HFF-Myc (cell line): Measurements from ENCODE around the gene CEMP1.

Experiments
- DNase-seq: peaks from one replicate; pipeline ENCODE4 v3.0.0-alpha.2; 2011; ENCODE audit warnings: low read depth; ENCODE audit errors: extremely low read depth
- H3K4me3 ChIP-seq: replicated peaks from 2 replicates; pipeline ENCODE4 v1.5.1; 2011; ENCODE audit warnings: low read depth, mild to moderate bottlenecking, control low read depth, low read length
- CTCF ChIP-seq: IDR thresholded peaks from 2 replicates; pipeline ENCODE4 v1.5.1; 2012; ENCODE audit warnings: mild to moderate bottlenecking, low read depth, low read length, control low read depth; ENCODE audit errors: missing control alignments

Gene CEMP1

GRCh38 chr16:2497695-2498484, 33.3 kb downstream of the CEMP1 start:
- no peak for DNase-seq
- no peak for TF ChIP-seq CTCF
- no peak overlapping the region for H3K4me3 ChIP-seq

GRCh38 chr16:2497116-2497630, 34.0 kb downstream of the CEMP1 start:
- no peak for DNase-seq
- TF ChIP-seq CTCF = no peak
- H3K4me3 ChIP-seq = no peak overlapping the region

DNA sequence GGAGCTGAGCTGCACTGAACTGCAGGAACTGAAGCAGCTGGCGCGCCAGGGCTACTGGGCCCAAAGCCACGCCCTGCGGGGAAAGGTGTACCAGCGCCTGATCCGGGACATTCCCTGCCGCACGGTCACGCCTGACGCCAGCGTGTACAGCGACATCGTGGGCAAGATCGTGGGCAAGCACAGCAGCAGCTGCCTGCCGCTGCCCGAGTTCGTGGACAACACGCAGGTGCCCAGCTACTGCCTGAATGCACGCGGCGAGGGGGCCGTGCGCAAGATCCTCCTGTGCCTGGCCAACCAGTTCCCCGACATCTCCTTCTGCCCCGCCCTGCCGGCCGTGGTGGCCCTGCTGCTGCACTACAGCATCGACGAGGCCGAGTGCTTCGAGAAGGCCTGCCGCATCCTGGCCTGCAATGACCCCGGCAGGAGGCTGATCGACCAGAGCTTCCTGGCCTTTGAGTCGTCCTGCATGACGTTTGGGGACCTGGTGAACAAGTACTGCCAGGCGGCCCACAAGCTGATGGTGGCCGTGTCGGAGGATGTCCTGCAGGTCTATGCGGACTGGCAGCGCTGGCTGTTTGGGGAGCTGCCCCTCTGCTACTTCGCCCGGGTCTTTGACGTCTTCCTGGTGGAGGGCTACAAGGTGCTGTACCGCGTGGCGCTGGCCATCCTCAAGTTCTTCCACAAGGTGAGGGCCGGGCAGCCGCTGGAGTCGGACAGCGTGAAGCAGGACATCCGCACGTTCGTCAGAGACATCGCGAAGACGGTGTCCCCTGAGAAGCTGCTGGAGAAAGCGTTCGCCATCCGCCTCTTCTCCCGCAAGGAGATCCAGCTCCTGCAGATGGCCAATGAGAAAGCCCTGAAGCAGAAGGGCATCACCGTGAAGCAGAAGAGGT, 34.7 kb downstream of the CEMP1 start:
- TF ChIP-seq CTCF = no peak
- no peak overlapping the region for H3K4me3 ChIP-seq
- DNase-seq = no peak

- no peak overlapping the region for H3K4me3 ChIP-seq
- DNase-seq = no peak
- no peak for TF ChIP-seq CTCF
Observed at GRCh38 chr16:2495041-2495440, 36.2 kb downstream of the CEMP1 start.

DNA sequence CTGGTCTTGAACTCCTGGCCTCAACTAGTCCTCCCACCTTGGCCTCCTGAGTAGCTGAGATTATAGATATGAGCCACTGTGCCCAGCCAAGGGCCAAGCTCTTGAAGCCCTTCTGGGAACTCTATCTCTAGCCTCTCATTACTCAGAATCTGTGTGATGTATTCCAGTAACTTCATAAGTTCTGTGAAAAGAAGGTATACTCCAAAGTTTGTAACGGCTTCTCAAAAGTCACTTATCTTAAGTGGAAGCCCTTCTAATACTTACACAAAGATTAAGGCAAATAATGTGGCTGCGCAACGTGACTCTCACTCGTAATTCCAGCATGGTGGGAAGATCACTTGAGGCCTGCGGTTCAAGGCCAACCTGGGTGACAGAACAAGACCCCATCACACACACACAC, 36.6 kb downstream of the CEMP1 start:
- TF ChIP-seq CTCF = no peak
- no peak overlapping the region for H3K4me3 ChIP-seq
- no peak for DNase-seq

DNA sequence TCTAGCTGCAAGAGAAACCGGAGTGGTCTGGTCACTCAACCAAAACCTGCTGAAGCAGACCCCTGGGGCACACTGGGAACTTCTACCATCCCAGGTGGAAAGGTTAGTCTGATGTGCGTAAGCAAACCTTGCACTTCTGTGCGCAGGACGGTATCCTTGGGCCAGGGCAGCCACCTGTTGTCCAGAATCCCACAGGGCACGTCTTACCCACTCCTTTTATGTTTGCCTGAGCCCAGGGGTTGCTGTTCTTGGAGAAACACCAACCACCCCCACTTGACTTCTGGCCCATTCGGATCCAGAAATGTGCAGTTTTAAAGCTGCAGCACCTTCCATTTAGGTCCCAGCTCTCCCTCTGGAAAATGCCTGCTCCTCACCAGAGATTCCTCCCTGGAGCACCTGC, 37.6 kb downstream of the CEMP1 start:
- no peak for DNase-seq
- no peak for TF ChIP-seq CTCF
- H3K4me3 ChIP-seq = no peak overlapping the region
